Measurements from ENCODE around the gene FN3KRP. TPM values are rescaled to one million over a fixed set of nuclear protein-coding genes. Genes with fewer than 3 reads are reported as not detected.
"Not testable (repeated sequence)": the region's sequence is repeated elsewhere in the genome, so short reads cannot be mapped to it uniquely, and the experiment has no call there.

The FN3KRP gene
- total RNA-seq, 4 donors from 2014 or later = 15.5 to 33.0 (median 19.7) TPM

- no peaks in the 10 kb centered on the region for H3K9me3 ChIP-seq
- no peak for TF ChIP-seq POLR2A (IDR thresholded peaks at IDR 0.05)
- no peak for TF ChIP-seq CTCF (IDR thresholded peaks at IDR 0.05)
- no peak for DNase-seq
- no peak overlapping the region for H3K4me3 ChIP-seq
- H3K36me3 ChIP-seq = peaks cover 0 to 18% (median 0%) of the 10 kb centered on the region in 3 donors
- H3K4me1 ChIP-seq = peaks cover 0 to 7% (median 2%) of the 10 kb centered on the region in 4 donors
- H3K27ac ChIP-seq = peak overlapping the region in 1 of 4 donors; percentile 35
- H3K27me3 ChIP-seq = no peaks in the 10 kb centered on the region
Measured at GRCh38 chr17:82772026-82772425, 55.5 kb downstream of the FN3KRP start.

- H3K4me3 ChIP-seq = peak overlapping the region in 1 of 4 donors; percentile 28
- not testable (repeated sequence) for H3K4me1 ChIP-seq
Measured at GRCh38 chr17:82774456-82774855, 58.0 kb downstream of the FN3KRP start.

GRCh38 chr17:82775001-82775823, 58.7 kb downstream of the FN3KRP start:
- H3K4me3 ChIP-seq = peak overlapping the region in 3 of 4 donors; percentile 18 to 28 (median 22)
- TF ChIP-seq POLR2A (IDR thresholded peaks at IDR 0.05) (no peak), CTCF (IDR thresholded peaks at IDR 0.05) (peak; percentile 46 to 80 (median 78))
- DNase-seq = peak; percentile 58 to 88 (median 82)
- H3K4me1 ChIP-seq = peaks cover 0 to 7% (median 2%) of the 10 kb centered on the region in 4 donors
- no peaks in the 10 kb centered on the region for H3K9me3 ChIP-seq
- no peaks in the 10 kb centered on the region for H3K27me3 ChIP-seq
- peak overlapping the region in 1 of 4 donors; percentile 55 for H3K27ac ChIP-seq
- H3K36me3 ChIP-seq = no peaks in the 10 kb centered on the region

More at GRCh38 chr17:82774456-82774855, 58.0 kb downstream of the FN3KRP start:
- not testable (repeated sequence) for H3K36me3 ChIP-seq, H3K9me3 ChIP-seq, H3K27ac ChIP-seq, H3K27me3 ChIP-seq, DNase-seq

- DNase-seq = peak in 1 of 3 donors; percentile 41
- H3K4me3 ChIP-seq = no peak overlapping the region
- no peak overlapping the region for H3K27ac ChIP-seq
- no peaks in the 10 kb centered on the region for H3K9me3 ChIP-seq
- peaks cover 0 to 7% (median 2%) of the 10 kb centered on the region in 4 donors for H3K4me1 ChIP-seq
- TF ChIP-seq CTCF (IDR thresholded peaks at IDR 0.05) = no peak
- no peak for TF ChIP-seq POLR2A (IDR thresholded peaks at IDR 0.05)
- no peaks in the 10 kb centered on the region for H3K27me3 ChIP-seq
- H3K36me3 ChIP-seq = no peaks in the 10 kb centered on the region
Measured at GRCh38 chr17:82776454-82776853, 59.9 kb downstream of the FN3KRP start.

Small RNAs within 50 kb of the gene (small RNA-seq; reads per million reads assigned to genes)
- gene MIR4525 = 0 to 0.13 reads per million in 2 donors

Other genes starting within 250 kb of the FN3KRP start
- gene FOXK2, start 197.0 kb upstream of the FN3KRP start, total RNA-seq = 10 to 100 TPM; 40.6 to 67.7 (median 61.1) TPM
- 10 to 100 TPM; 68.8 to 90.0 (median 77.2) TPM for gene WDR45B, start 68.3 kb upstream of the FN3KRP start, total RNA-seq
- 10 to 100 TPM; 13.3 to 63.5 (median 29.1) TPM for gene RAB40B, start 18.0 kb upstream of the FN3KRP start, total RNA-seq
- 10 to 100 TPM; 14.0 to 56.3 (median 23.0) TPM for gene FN3K, start 18.9 kb downstream of the FN3KRP start, total RNA-seq
- 100 to 1,000 TPM in 1 of 4 donors, 10 to 100 TPM in 3; 58.7 to 130 (median 74.8) TPM for gene TBCD, start 35.4 kb downstream of the FN3KRP start, total RNA-seq
- gene ZNF750, start 123.3 kb downstream of the FN3KRP start, total RNA-seq = not detected